Vagina (tissue), 2 donors: ENCODE results near the gene INPP5K.

Experiments
- CTCF ChIP-seq, 3 experiments: fragments of 450-650 bp in 2 of 3; fragments of 200-600 bp in 1 of 3; sonication (generic) in 1 of 3; IDR thresholded peaks; one replicate each; pipeline ENCODE4 v1.5.1; 2017 to 2019; ENCODE audit warnings: antibody characterized with exemption in 3 of 3, mild to moderate bottlenecking in 2 of 3, moderate library complexity in 2 of 3
- POLR2A ChIP-seq, 2 donors: fragments of 450-650 bp; IDR thresholded peaks; one replicate each; pipeline ENCODE4 v1.6.1; 2017; ENCODE audit warnings: antibody characterized with exemption in 2 of 2, mild to moderate bottlenecking in 2 of 2, moderate library complexity in 2 of 2

- TF ChIP-seq POLR2A (IDR thresholded peaks at IDR 0.05), result no peak
- TF ChIP-seq CTCF (IDR thresholded peaks at IDR 0.05), result no peak
These were observed 38.5 kb upstream of the INPP5K start for GRCh38 chr17:1554751-1555540.
